HG03520 (cell line): ENCODE measurements around the gene CD300E.

Experiments used
- ATAC-seq: cut with Tn5 transposase; IDR thresholded peaks from one replicate; pipeline ENCODE4 v1.9.1; 2021; ENCODE audit warnings: mild to moderate bottlenecking, moderate library complexity; ENCODE audit not compliant: unreplicated experiment

The CD300E gene

GRCh38 chr17:74569020-74570003 is 54.2 kb downstream of the CD300E start:
- ATAC-seq = no peak

- ATAC-seq = no peak
Measured at GRCh38 chr17:74568106-74568873, 55.2 kb downstream of the CD300E start.

GRCh38 chr17:74567397-74567796 is 56.1 kb downstream of the CD300E start, which contains the start of gene CD300H:
CD300H (minus strand) TSS chr17:74567509.
- ATAC-seq = no peak

- no peak for ATAC-seq
Measured at GRCh38 chr17:74566132-74566753, 57.3 kb downstream of the CD300E start.

- ATAC-seq = no peak
Measured at GRCh38 chr17:74565126-74565525, 58.4 kb downstream of the CD300E start.

GRCh38 chr17:74563358-74563757 is 60.2 kb downstream of the CD300E start:
- no peak for ATAC-seq

GRCh38 chr17:74561586-74561985 is 62.0 kb downstream of the CD300E start:
- no peak for ATAC-seq
